ENCODE results near the gene RASGRP2. TPM values are rescaled to one million over a fixed set of nuclear protein-coding genes. Genes with fewer than 3 reads are reported as not detected.

The RASGRP2 gene
- total and polyA plus RNA-seq, 2 of the 8 experiments (the other 6 are each of a cell fraction or from before 2014, with no cell fraction given) = 40.6 to 45.7 TPM

GRCh38 chr11:64721359-64721699, 22.6 kb downstream of the RASGRP2 start:
- H3K9ac ChIP-seq (replicated peaks in 1 of 4; ENCODE audit: extremely low read depth in 1 of 4, low read depth in 3 of 4, low read length in 3 of 4) = no peak overlapping the region
- no peak overlapping the region for H3K23ac ChIP-seq (ENCODE audit: insufficient read length)
- H2AK5ac ChIP-seq (ENCODE audit: low read depth, low read length) = no peak overlapping the region
- H4K91ac ChIP-seq (replicated peaks; ENCODE audit: insufficient read length, low read length) = no peak overlapping the region
- no peak overlapping the region for H3K4me3 ChIP-seq (ENCODE audit: extremely low read depth in 1 of 4, insufficient read depth in 2 of 4, low read depth in 3 of 4, low read length in 4 of 4)
- no peak overlapping the region for H2BK120ac ChIP-seq (replicated peaks; ENCODE audit: low read depth, low read length)
- no peak overlapping the region for H4K5ac ChIP-seq (ENCODE audit: insufficient read length, low read depth, low read length)
- H3K27ac ChIP-seq (ENCODE audit: low read depth, low read length) = no peak overlapping the region
- H2BK20ac ChIP-seq (ENCODE audit: low read length) = no peak overlapping the region
- H3K23me2 ChIP-seq (ENCODE audit: low read depth, low read length) = peaks cover 8% of the 10 kb centered on the region; the same call in 1 of the 2 replicates
- no peak overlapping the region for H3K14ac ChIP-seq (ENCODE audit: insufficient read length)
- no peak overlapping the region for H3K56ac ChIP-seq (replicated peaks; ENCODE audit: insufficient read length, low read depth, low read length)
- 92% methylated on average over 3 of the region's 3 CpGs; no CpG with 5 or more reads in 1 of the 2 experiments for WGBS, 2 experiments (ENCODE audit: extremely low coverage in 1 of 2, insufficient coverage in 1 of 2, insufficient read length in 1 of 2, insufficient replicate concordance in 2 of 2, low coverage in 1 of 2, low lambda C conversion rate in 2 of 2, missing lambda C conversion rate in 1 of 2)
- H3K9me3 ChIP-seq (ENCODE audit: insufficient read depth in 2 of 2, low read depth in 1 of 2, low read length in 1 of 2) = no peaks in the 10 kb centered on the region
- H3K4ac ChIP-seq (replicated peaks; ENCODE audit: insufficient read length, low read depth, low read length) = no peak overlapping the region
- H3K36me3 ChIP-seq (ENCODE audit: control insufficient read depth in 2 of 4, insufficient read depth in 4 of 4, low read length in 3 of 4) = no peaks in the 10 kb centered on the region
- FAIRE-seq (no peak), DNase-seq (ENCODE audit: low read depth in 1 of 2, low spot score in 2 of 2) (no peak)
- peaks cover 10 to 33% (median 25%) of the 10 kb centered on the region in 4 experiments for H3K4me1 ChIP-seq (replicated peaks in 1 of 4; ENCODE audit: control insufficient read depth in 3 of 4, insufficient read depth in 4 of 4, low read length in 3 of 4)
- ChIA-PET POLR2A (ENCODE audit: partially characterized antibody) (interaction anchor here (1.4 to 1.7 kb wide), 2 partner anchors 19 to 42 kb away, joined by 5 read pairs; no protein-coding TSS in a partner anchor), CTCF (ENCODE audit: partially characterized antibody) (interaction anchor here (1.4 to 2.4 kb wide), 4 partner anchors 27 to 70 kb away, joined by 4 to 18 read pairs (median 12); partner anchors contain the start of gene PYGM)
- no peak overlapping the region for H3K18ac ChIP-seq (ENCODE audit: extremely low read depth, low read length)
- no peaks in the 10 kb centered on the region for H3K79me2 ChIP-seq (ENCODE audit: control insufficient read depth in 1 of 2, insufficient read depth in 2 of 2, low read length in 2 of 2)
- H4K20me1 ChIP-seq (replicated peaks in 1 of 2; ENCODE audit: control insufficient read depth in 1 of 2, insufficient read depth in 2 of 2, low read length in 2 of 2) = no peaks in the 10 kb centered on the region
- H2AFZ ChIP-seq (ENCODE audit: low read length) = no peak overlapping the region
- no peak overlapping the region for H2BK5ac ChIP-seq (ENCODE audit: low read depth, low read length)
- H3K79me1 ChIP-seq (ENCODE audit: low read depth, low read length) = peaks cover 4% of the 10 kb centered on the region; the same call in 1 of the 2 replicates
- no peak overlapping the region for H2BK12ac ChIP-seq (ENCODE audit: low read depth, low read length)
- no peak overlapping the region for H4K8ac ChIP-seq (ENCODE audit: extremely low read depth, insufficient read depth, low read length)
- peaks cover 7 to 20% (median 17%) of the 10 kb centered on the region in 4 experiments for H3K27me3 ChIP-seq (replicated peaks in 1 of 4; ENCODE audit: control insufficient read depth in 3 of 4, extremely low read depth in 1 of 4, insufficient read depth in 3 of 4, low read length in 3 of 4)
- no peak overlapping the region for H3K4me2 ChIP-seq (ENCODE audit: insufficient read depth in 1 of 2, low read depth in 2 of 2, low read length in 2 of 2)
- no peak overlapping the region for H2BK15ac ChIP-seq (ENCODE audit: low read length)
- TF ChIP-seq GABPA (IDR thresholded peaks at IDR 0.05; ENCODE audit: borderline replicate concordance, insufficient read depth, low read length) (no peak), SP4 (IDR thresholded peaks at IDR 0.05; ENCODE audit: low read length) (no peak), EP300 (IDR thresholded peaks at IDR 0.05; ENCODE audit: borderline replicate concordance in 1 of 2, low read depth in 2 of 2, low read length in 2 of 2) (no peak), EGR1 (IDR thresholded peaks at IDR 0.05; ENCODE audit: borderline replicate concordance, low read depth, low read length) (no peak), SUZ12 (IDR thresholded peaks at IDR 0.05; ENCODE audit: low read length) (no peak), TAF1 (IDR thresholded peaks at IDR 0.05; ENCODE audit: low read depth, low read length) (no peak), YY1 (IDR thresholded peaks at IDR 0.05; ENCODE audit: low read depth, low read length) (no peak), SP2 (IDR thresholded peaks at IDR 0.05; ENCODE audit: low read length) (no peak), ATF2 (IDR thresholded peaks at IDR 0.05; ENCODE audit: low read length) (no peak), EZH2 (IDR thresholded peaks at IDR 0.05; ENCODE audit: low read depth, low read length, severe bottlenecking) (no peak), TAF7 (optimal IDR thresholded peaks at IDR 0.05; ENCODE audit: borderline replicate concordance, low read depth, low read length) (no peak), CEBPB (IDR thresholded peaks at IDR 0.05; ENCODE audit: low read depth, low read length) (no peak), NRF1 (IDR thresholded peaks at IDR 0.05; ENCODE audit: low read depth, low read length) (no peak)
